ENCODE measurements around the gene HNRNPC. TPM values are rescaled to one million over a fixed set of nuclear protein-coding genes. Genes with fewer than 3 reads are reported as not detected.

HNRNPC gene
- polyA plus RNA-seq, 3 donors from 2014 or later, result 622 to 879 (median 758) TPM

- Mint-ChIP-seq H3K27me3 (ENCODE audit: low read depth in 3 of 3) (peaks cover 0 to 2% (median 0%) of the 10 kb centered on the region in 3 donors), H3K4me3 (no peak overlapping the region), H3K4me1 (peaks cover 34 to 73% of the 10 kb centered on the region in 2 donors), H3K9me3 (no peaks in the 10 kb centered on the region), H3K36me3 (peaks cover 9 to 54% (median 33%) of the 10 kb centered on the region in 3 donors), H3K27ac (peak overlapping the region in 2 of 6 donors; percentile 12 to 34)
- no peak for DNase-seq
These were observed 60.1 kb downstream of the HNRNPC start for GRCh38 chr14:21209185-21209584.

- no peak overlapping the region for H3K4me3 Mint-ChIP-seq
- DNase-seq, result no peak
- peaks cover 9 to 51% (median 32%) of the 10 kb centered on the region in 3 donors for H3K36me3 Mint-ChIP-seq
- no peaks in the 10 kb centered on the region for H3K9me3 Mint-ChIP-seq
- peaks cover 0 to 2% (median 0%) of the 10 kb centered on the region in 3 donors for H3K27me3 Mint-ChIP-seq (ENCODE audit: low read depth in 3 of 3)
- peaks cover 28 to 73% of the 10 kb centered on the region in 2 donors for H3K4me1 Mint-ChIP-seq
- H3K27ac Mint-ChIP-seq, result peak overlapping the region in 3 of 6 donors; percentile 9 to 72 (median 58)
These were observed 60.7 kb downstream of the HNRNPC start for GRCh38 chr14:21208554-21208953.

- H3K36me3 Mint-ChIP-seq, result peaks cover 5 to 41% (median 25%) of the 10 kb centered on the region in 3 donors
- H3K27ac Mint-ChIP-seq, result peak overlapping the region; percentile 19 to 72 (median 48)
- peaks cover 20 to 61% of the 10 kb centered on the region in 2 donors for H3K4me1 Mint-ChIP-seq
- H3K27me3 Mint-ChIP-seq (ENCODE audit: low read depth in 3 of 3), result peaks cover 0 to 2% (median 0%) of the 10 kb centered on the region in 3 donors
- no peak for DNase-seq
- no peaks in the 10 kb centered on the region for H3K9me3 Mint-ChIP-seq
- no peak overlapping the region for H3K4me3 Mint-ChIP-seq
These were observed 62.2 kb downstream of the HNRNPC start for GRCh38 chr14:21206753-21207684.

DNA sequence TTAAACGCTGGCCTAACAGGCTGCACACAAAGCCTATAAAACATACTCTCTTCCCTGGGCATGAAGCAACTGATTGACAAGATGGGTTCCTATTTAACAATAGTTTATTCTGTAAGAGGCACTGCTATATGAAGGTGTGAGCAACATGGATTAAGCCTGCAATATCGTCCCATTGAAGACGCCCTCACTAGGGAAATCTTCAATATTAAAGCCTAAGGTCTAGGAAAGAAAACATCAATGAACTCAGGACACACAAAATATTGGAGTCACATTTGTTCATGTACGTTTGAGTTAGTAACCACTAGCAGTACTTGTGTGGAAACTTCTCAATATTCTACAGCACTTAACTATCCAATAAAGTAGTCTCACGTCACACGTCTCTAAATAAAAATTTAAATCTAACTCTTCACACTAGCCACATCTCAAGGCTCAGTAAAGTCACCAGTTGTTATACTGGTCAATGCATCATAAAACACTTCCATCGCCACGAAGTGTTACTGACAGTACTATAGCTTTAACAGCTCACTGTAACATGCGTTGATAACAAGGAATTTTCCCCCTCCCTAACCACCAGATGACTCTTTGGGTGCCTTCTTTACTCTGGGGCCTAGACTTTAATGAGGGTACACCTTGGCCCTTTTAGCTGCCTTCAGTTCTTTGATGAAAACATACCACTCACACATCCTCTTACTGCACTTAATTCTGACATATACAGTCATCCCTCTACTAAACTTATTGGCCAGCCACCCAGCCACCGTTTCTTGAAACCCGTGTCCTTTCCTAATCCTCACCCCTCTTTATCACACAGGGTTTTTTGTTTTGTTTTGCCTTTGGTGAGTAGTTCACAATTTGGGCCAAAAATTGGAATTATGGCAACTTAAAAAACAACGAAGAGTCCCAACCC, 63.3 kb downstream of the HNRNPC start:
- no peak overlapping the region for H3K4me3 Mint-ChIP-seq
- no peak for DNase-seq
- peaks cover 13 to 51% of the 10 kb centered on the region in 2 donors for H3K4me1 Mint-ChIP-seq
- peaks cover 0 to 31% (median 14%) of the 10 kb centered on the region in 3 donors for H3K36me3 Mint-ChIP-seq
- peaks cover 0 to 2% (median 0%) of the 10 kb centered on the region in 3 donors for H3K27me3 Mint-ChIP-seq (ENCODE audit: low read depth in 3 of 3)
- H3K27ac Mint-ChIP-seq, result peak overlapping the region; percentile 11 to 61 (median 34)
- no peaks in the 10 kb centered on the region for H3K9me3 Mint-ChIP-seq

- H3K27me3 Mint-ChIP-seq (ENCODE audit: low read depth in 3 of 3), result peaks cover 0 to 2% (median 0%) of the 10 kb centered on the region in 3 donors
- no peak overlapping the region for H3K4me3 Mint-ChIP-seq
- peaks cover 0 to 28% (median 11%) of the 10 kb centered on the region in 3 donors for H3K36me3 Mint-ChIP-seq
- peak overlapping the region in 4 of 6 donors; percentile 23 to 78 (median 46) for H3K27ac Mint-ChIP-seq
- no peaks in the 10 kb centered on the region for H3K9me3 Mint-ChIP-seq
- peaks cover 12 to 52% of the 10 kb centered on the region in 2 donors for H3K4me1 Mint-ChIP-seq
- no peak for DNase-seq
These were observed 64.1 kb downstream of the HNRNPC start for GRCh38 chr14:21205026-21205677.

- H3K27ac Mint-ChIP-seq, result peak overlapping the region in 5 of 6 donors; percentile 27 to 84 (median 54)
- no peak overlapping the region for H3K4me3 Mint-ChIP-seq
- H3K4me1 Mint-ChIP-seq, result peaks cover 9 to 46% of the 10 kb centered on the region in 2 donors
- peaks cover 0 to 20% (median 4%) of the 10 kb centered on the region in 3 donors for H3K36me3 Mint-ChIP-seq
- H3K9me3 Mint-ChIP-seq, result no peaks in the 10 kb centered on the region
- no peak for DNase-seq
- H3K27me3 Mint-ChIP-seq (ENCODE audit: low read depth in 3 of 3), result peaks cover 0 to 2% (median 0%) of the 10 kb centered on the region in 3 donors
These were observed 64.8 kb downstream of the HNRNPC start for GRCh38 chr14:21204167-21205025.

- DNase-seq, result no peak
- H3K9me3 Mint-ChIP-seq, result no peaks in the 10 kb centered on the region
- H3K36me3 Mint-ChIP-seq, result peaks cover 0 to 18% (median 3%) of the 10 kb centered on the region in 3 donors
- H3K4me1 Mint-ChIP-seq, result peaks cover 9 to 44% of the 10 kb centered on the region in 2 donors
- no peak overlapping the region for H3K4me3 Mint-ChIP-seq
- H3K27ac Mint-ChIP-seq, result peak overlapping the region; percentile 0 to 84 (median 58)
- H3K27me3 Mint-ChIP-seq (ENCODE audit: low read depth in 3 of 3), result peaks cover 0 to 2% (median 0%) of the 10 kb centered on the region in 3 donors
These were observed 65.6 kb downstream of the HNRNPC start for GRCh38 chr14:21203470-21204166.

DNA sequence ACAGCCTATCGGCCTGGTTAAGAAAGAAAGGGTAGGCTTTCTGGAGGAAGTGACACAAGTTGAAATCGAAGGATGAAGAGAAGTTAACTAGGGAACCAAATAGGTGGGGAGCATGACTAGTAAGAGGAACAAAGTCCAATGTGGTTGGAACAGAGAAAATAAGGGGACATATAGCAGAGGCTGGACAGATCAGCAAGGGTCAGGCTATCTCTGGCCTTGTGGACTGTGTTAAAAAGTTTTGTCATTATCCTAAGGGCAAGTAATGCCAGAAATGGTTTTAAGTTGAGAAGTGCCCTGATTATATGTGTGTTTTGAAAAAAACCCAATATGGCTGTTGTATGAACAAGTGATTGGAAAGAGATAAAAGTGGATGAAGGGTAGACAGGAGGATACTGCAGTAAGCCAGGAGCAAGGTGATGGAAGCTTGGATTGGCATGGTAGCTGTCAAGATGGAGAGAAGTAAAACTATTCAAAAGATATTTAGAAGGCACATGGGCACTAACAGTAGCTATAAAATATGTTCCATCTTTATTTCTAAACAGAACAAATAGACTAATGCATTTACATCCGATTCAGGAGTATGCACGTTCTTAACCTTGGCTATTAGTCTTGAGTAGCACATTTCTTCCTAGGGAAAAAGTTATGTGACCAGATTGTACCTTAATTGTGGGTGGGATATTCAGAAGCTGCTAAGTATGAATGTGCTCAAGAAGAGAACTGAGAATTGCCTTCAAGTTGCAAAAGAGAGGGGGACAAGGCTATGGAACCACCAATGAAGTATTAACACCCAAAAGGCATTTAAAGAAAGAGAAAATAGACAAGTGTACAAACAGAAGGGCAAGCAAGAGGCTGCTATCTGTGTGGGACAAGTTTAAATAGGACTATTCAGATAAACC, 66.5 kb downstream of the HNRNPC start:
- DNase-seq, result no peak
- Mint-ChIP-seq H3K4me1 (peaks cover 9 to 40% of the 10 kb centered on the region in 2 donors), H3K4me3 (no peak overlapping the region), H3K36me3 (peaks cover 0 to 11% (median 3%) of the 10 kb centered on the region in 3 donors), H3K27ac (peak overlapping the region; percentile 0 to 78 (median 59)), H3K9me3 (no peaks in the 10 kb centered on the region), H3K27me3 (ENCODE audit: low read depth in 3 of 3) (peaks cover 0 to 2% (median 0%) of the 10 kb centered on the region in 3 donors)

GRCh38 chr14:21201732-21202462, 67.3 kb downstream of the HNRNPC start:
- no peak for DNase-seq
- Mint-ChIP-seq H3K9me3 (no peaks in the 10 kb centered on the region), H3K27ac (peak overlapping the region in 5 of 6 donors; percentile 14 to 60 (median 22)), H3K27me3 (ENCODE audit: low read depth in 3 of 3) (peaks cover 0 to 2% (median 0%) of the 10 kb centered on the region in 3 donors), H3K36me3 (peaks cover 0 to 6% (median 2%) of the 10 kb centered on the region in 3 donors), H3K4me3 (no peak overlapping the region), H3K4me1 (peaks cover 12 to 45% of the 10 kb centered on the region in 2 donors)

DNA sequence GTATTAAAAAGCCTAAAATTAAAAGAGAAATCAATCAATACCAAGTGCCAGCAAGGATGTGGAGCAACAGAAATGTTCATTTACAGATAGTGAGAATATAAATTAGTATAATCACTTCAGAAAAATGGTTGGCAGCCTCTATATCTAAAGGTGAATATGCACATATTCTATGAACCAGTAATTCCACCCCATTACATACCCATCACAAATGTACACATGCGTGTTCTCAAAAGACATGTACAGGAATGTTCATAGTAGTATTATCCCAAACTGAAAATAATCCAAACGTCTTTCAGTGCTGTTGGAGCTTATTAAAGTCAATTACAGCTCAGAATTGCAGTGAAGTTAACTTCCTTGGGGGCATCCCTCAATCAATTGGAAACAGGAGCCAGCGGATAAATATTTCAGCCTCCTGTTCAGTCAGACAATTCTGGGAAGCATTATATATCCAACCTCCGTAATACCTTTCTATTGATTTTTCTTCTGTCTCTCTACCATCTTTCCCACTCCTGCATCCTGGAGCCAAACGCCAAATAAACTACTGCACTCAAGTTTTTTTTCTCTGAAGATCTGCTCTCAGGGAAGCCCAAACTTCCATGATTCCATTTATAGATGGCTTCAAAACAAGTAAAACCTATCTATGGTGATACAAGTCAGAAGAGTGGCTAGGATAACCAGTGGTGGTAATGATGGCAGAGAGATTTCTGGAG, 68.3 kb downstream of the HNRNPC start:
- H3K4me1 Mint-ChIP-seq, result peaks cover 7 to 37% of the 10 kb centered on the region in 2 donors
- no peak for DNase-seq

More for the DNA sequence above, 68.3 kb downstream of the HNRNPC start:
- Mint-ChIP-seq H3K9me3 (no peaks in the 10 kb centered on the region), H3K27ac (peak overlapping the region in 2 of 6 donors; percentile 8 to 40), H3K36me3 (peaks cover 0 to 6% (median 0%) of the 10 kb centered on the region in 3 donors), H3K4me3 (no peak overlapping the region), H3K27me3 (ENCODE audit: low read depth in 3 of 3) (peaks cover 0 to 2% (median 0%) of the 10 kb centered on the region in 3 donors)
